Adrenal gland (tissue), 12 donors: Measurements from ENCODE around the gene GALNT8. TPM values are rescaled to one million over a fixed set of nuclear protein-coding genes. Genes with fewer than 3 reads are reported as not detected.

Experiments used
- DNase-seq, 7 donors: peaks; one replicate each; pipeline ENCODE4 v3.0.0-alpha.2; 2019 to 2020
- H3K27ac ChIP-seq, 5 donors: fragments of 200-600 bp; sonication (generic) in 4 of 5; 1 replicate in 3 of 5; 2 replicates in 2 of 5; pipeline versions ENCODE4 v1.5.1 to v1.8.0; 2016 to 2020; ENCODE audit warnings: mild to moderate bottlenecking in 1 of 5
- H3K27me3 ChIP-seq: fragments of 200-600 bp; 2 replicates; pipeline ENCODE4 v1.8.0; 2021
- H3K36me3 ChIP-seq, 2 donors: fragments of 200-600 bp; replicated peaks in 1 of 2; 1 replicate in 1 of 2; 2 replicates in 1 of 2; pipeline versions ENCODE4 v1.5.1 to v1.8.0; 2018 to 2022
- H3K4me1 ChIP-seq, 2 donors: fragments of 200-600 bp; replicated peaks in 1 of 2; 1 replicate in 1 of 2; 2 replicates in 1 of 2; pipeline versions ENCODE4 v1.5.1 to v1.8.0; 2018 to 2021
- H3K4me3 ChIP-seq, 4 donors: fragments of 200-600 bp; sonication (generic) in 3 of 4; one replicate each; pipeline ENCODE4 v1.5.1; 2016 to 2018
- H3K9me3 ChIP-seq, 3 donors: fragments of 200-600 bp; sonication (generic) in 1 of 3; replicated peaks in 1 of 3; 1 replicate in 2 of 3; 2 replicates in 1 of 3; pipeline versions ENCODE4 v1.5.1 to v1.8.0; 2016 to 2021
- CTCF ChIP-seq, 6 experiments: fragments of 450-650 bp in 4 of 6; fragments of 200-600 bp in 2 of 6; sonication (generic) in 1 of 6; IDR thresholded peaks; 1 replicate in 5 of 6; 2 replicates in 1 of 6; pipeline versions ENCODE4 v1.5.1 to v1.8.0; 2016 to 2021; ENCODE audit warnings: antibody characterized with exemption in 6 of 6, mild to moderate bottlenecking in 2 of 6, moderate library complexity in 1 of 6
- POLR2A ChIP-seq, 2 donors: fragments of 450-650 bp; IDR thresholded peaks; one replicate each; pipeline ENCODE4 v1.6.1; 2017; ENCODE audit warnings: antibody characterized with exemption in 2 of 2, mild to moderate bottlenecking in 2 of 2, moderate library complexity in 1 of 2
- WGBS, 4 donors: extraction: QIAGEN DNeasy Blood & Tissue Kit in 2 of 4; methylation state at CpG; one replicate each; pipeline versions ENCODE4 v1.1.5 to v1.1.7; 2013 to 2017; 5-methylcytosine and 5-hydroxymethylcytosine counted together
- intact Hi-C, 2 donors: fragments of 100-400 bp; cut with DNase I; formaldehyde crosslinking; loops; one replicate each; pipeline versions ENCODE4 v1.14.1 to v1.15.0; 2022 to 2023
- polyA plus RNA-seq, 3 donors: library from polyadenylated mRNA; stranded (reverse); fragments of 200-250 nt in 2 of 3; fragments of 350-450 nt in 1 of 3; fragmentation: Illumina TruSeq in 1 of 3; extraction: RNeasy Lipid Tissue Mini Kit (QIAGEN cat#74804) in 1 of 3; gene quantifications; one replicate each; pipeline ENCODE4 v1.2.3, GENCODE V29; 2013 to 2014
- total RNA-seq, 9 donors: library from RNA; depleted of rRNA in 4 of 9; stranded (reverse); fragments of >200 nt in 4 of 9; fragments of 120-200 nt in 1 of 9; fragmentation: NEBNext Ultra II Directional in 1 of 9; extraction: Animal tissue kit (Norgen Biotek cat#: 25700) in 1 of 9; gene quantifications; one replicate each; pipeline versions ENCODE4 v1.1.0 to v1.2.4, GENCODE V29; 2013 to 2023
- donor health status: healthy with polysubstance abuse.
- donor health status: Bipolar disorder and iron deficiency.
- donor health status: DM: yes; HTN: yes; CAD: no.
- donor health status: DM: no; HTN: no; CAD: no.
- donor health status: DM: no; HTN: no; CAD: no.
- donor health status: DM: yes; HTN: yes; CAD: no.

GALNT8 gene
- total and polyA plus RNA-seq, 12 donors = 0.04 to 4.9 (median 1.6) TPM; not detected in 2

GRCh38 chr12:4769073-4769472 lies 48.9 kb downstream of the GALNT8 start:
- no peaks in the 10 kb centered on the region for H3K9me3 ChIP-seq
- H3K4me1 ChIP-seq = no peaks in the 10 kb centered on the region
- no peak overlapping the region for H3K27ac ChIP-seq
- H3K36me3 ChIP-seq = no peaks in the 10 kb centered on the region
- H3K4me3 ChIP-seq = no peak overlapping the region
- TF ChIP-seq POLR2A (IDR thresholded peaks at IDR 0.05) = no peak
- TF ChIP-seq CTCF (IDR thresholded peaks at IDR 0.05) = no peak
- DNase-seq = no peak
- 58 to 69% (median 62%) methylated on average over 5 of the region's 5 CpGs for WGBS, 4 donors
- intact Hi-C loops = no loop called here
- no peaks in the 10 kb centered on the region for H3K27me3 ChIP-seq

- Histone ChIP-seq H3K4me1 (no peaks in the 10 kb centered on the region), H3K27me3 (no peaks in the 10 kb centered on the region), H3K27ac (no peak overlapping the region), H3K9me3 (no peaks in the 10 kb centered on the region), H3K36me3 (no peaks in the 10 kb centered on the region), H3K4me3 (no peak overlapping the region)
- TF ChIP-seq CTCF (IDR thresholded peaks at IDR 0.05) (no peak), POLR2A (IDR thresholded peaks at IDR 0.05) (no peak)
- DNase-seq = no peak
- 53 to 71% (median 63%) methylated on average over 7 of the region's 7 CpGs for WGBS, 4 donors
- intact Hi-C loops = no loop called here
These were observed 51.2 kb downstream of the GALNT8 start for GRCh38 chr12:4771172-4771959.

- no peaks in the 10 kb centered on the region for H3K36me3 ChIP-seq
- H3K9me3 ChIP-seq = no peaks in the 10 kb centered on the region
- H3K27me3 ChIP-seq = no peaks in the 10 kb centered on the region
- H3K27ac ChIP-seq = no peak overlapping the region
- H3K4me3 ChIP-seq = no peak overlapping the region
- 66 to 77% (median 73%) methylated on average over 4 to 11 of the region's 11 CpGs for WGBS, 4 donors
- no peak for DNase-seq
- TF ChIP-seq POLR2A (IDR thresholded peaks at IDR 0.05) = no peak
- TF ChIP-seq CTCF (IDR thresholded peaks at IDR 0.05) = no peak
- intact Hi-C loops = no loop called here
- no peaks in the 10 kb centered on the region for H3K4me1 ChIP-seq
These were observed 51.9 kb downstream of the GALNT8 start for GRCh38 chr12:4771960-4772566.

- no peaks in the 10 kb centered on the region for H3K4me1 ChIP-seq
- DNase-seq = no peak
- no peaks in the 10 kb centered on the region for H3K9me3 ChIP-seq
- no peaks in the 10 kb centered on the region for H3K27me3 ChIP-seq
- no peaks in the 10 kb centered on the region for H3K36me3 ChIP-seq
- TF ChIP-seq CTCF (IDR thresholded peaks at IDR 0.05) = no peak
- no peak for TF ChIP-seq POLR2A (IDR thresholded peaks at IDR 0.05)
- WGBS, 4 donors = 73 to 83% (median 78%) methylated on average over 4 of the region's 4 CpGs
- intact Hi-C loops = no loop called here
- no peak overlapping the region for H3K27ac ChIP-seq
- no peak overlapping the region for H3K4me3 ChIP-seq
These were observed 55.7 kb downstream of the GALNT8 start for GRCh38 chr12:4775936-4776335.
